GM10266 (cell line): Measurements from ENCODE around the gene ANO3.

ENCODE experiments used
- DNase-seq: peaks from one replicate; pipeline ENCODE4 v3.0.0; 2012; ENCODE audit errors: extremely low spot score
- TF ChIP-seq, protein P1 (sequence below): IDR thresholded peaks from 2 replicates; pipeline ENCODE4 v1.5.1; 2012; ENCODE audit warnings: mild to moderate bottlenecking, low read depth; ENCODE audit not compliant: control insufficient read depth, insufficient read depth; ENCODE audit errors: missing control alignments

The ANO3 gene

DNA sequence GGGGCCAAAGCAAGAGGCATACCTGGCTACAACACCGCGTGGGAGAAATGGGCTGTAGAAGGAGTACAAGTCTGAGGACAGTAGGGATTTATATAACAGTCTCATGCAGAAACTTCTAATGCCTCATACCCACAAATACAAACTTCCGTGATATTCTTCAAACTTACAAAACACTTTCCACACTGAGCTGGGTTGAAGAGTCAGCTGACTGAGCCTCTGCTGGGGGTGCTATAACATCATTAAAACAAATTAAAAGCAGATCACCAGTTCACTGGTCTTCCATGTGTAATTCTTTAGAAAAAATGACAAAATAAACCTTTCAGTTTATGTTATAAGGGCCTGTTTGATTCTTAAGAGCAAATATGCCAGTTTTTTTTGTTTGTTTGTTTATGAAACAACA, 148.1 kb downstream of the ANO3 start:
- no peak for DNase-seq
- TF ChIP-seq, protein P1, sequence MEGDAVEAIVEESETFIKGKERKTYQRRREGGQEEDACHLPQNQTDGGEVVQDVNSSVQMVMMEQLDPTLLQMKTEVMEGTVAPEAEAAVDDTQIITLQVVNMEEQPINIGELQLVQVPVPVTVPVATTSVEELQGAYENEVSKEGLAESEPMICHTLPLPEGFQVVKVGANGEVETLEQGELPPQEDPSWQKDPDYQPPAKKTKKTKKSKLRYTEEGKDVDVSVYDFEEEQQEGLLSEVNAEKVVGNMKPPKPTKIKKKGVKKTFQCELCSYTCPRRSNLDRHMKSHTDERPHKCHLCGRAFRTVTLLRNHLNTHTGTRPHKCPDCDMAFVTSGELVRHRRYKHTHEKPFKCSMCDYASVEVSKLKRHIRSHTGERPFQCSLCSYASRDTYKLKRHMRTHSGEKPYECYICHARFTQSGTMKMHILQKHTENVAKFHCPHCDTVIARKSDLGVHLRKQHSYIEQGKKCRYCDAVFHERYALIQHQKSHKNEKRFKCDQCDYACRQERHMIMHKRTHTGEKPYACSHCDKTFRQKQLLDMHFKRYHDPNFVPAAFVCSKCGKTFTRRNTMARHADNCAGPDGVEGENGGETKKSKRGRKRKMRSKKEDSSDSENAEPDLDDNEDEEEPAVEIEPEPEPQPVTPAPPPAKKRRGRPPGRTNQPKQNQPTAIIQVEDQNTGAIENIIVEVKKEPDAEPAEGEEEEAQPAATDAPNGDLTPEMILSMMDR: no peak

GRCh38 chr11:26483108-26483507, 151.2 kb downstream of the ANO3 start:
- TF ChIP-seq, protein P1: no peak

GRCh38 chr11:26490546-26490945, 158.6 kb downstream of the ANO3 start:
- TF ChIP-seq, protein P1: no peak
- DNase-seq: no peak

More at GRCh38 chr11:26483108-26483507, 151.2 kb downstream of the ANO3 start:
- no peak for DNase-seq

GRCh38 chr11:26493616-26494015, 161.7 kb downstream of the ANO3 start:
- TF ChIP-seq, protein P1: no peak
- DNase-seq: no peak

DNA sequence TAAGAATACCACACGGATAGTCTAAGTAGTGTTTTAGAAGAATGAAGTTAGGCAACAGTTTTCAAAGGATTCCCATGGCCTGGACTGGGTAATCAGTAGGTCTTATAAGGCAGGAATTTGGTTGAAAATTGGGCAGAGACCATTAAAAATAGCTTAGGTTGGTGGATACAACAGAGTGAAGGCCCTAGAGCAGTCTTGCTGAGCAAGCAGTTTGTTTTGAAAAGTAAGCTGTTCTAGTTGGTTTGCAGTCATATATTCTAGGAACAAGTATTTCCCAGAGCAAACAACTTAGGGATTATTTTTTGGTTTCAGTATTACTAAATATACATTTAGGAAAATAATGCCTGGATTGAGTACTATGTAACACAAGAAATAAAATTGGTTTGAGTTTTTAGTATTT, 175.3 kb downstream of the ANO3 start:
- DNase-seq: no peak
- TF ChIP-seq, protein P1: no peak

GRCh38 chr11:26510164-26510563, 178.2 kb downstream of the ANO3 start:
- no peak for DNase-seq
- TF ChIP-seq, protein P1: no peak

DNA sequence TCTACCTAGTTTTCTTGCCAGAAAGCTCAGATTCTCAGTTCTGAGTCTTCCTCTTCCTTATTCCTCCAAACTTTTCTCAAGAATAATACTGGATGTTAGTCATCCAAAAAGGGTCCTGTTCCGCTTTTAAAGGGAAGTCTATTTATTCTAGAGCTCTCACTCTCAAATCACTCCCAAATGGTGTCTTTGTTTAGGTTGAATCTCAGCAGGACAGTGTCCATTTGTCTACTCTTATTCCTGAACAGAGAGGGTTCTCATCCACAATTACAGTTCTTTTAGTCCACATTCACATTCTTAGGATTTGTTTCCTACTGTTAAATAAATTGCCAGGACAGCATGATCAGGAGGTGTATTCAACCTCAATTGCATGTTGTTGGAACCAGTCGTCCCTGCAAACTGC, 178.8 kb downstream of the ANO3 start:
- TF ChIP-seq, protein P1: no peak
- no peak for DNase-seq
